GM23338 (cell line): ENCODE results near the gene MID1IP1. TPM values are rescaled to one million over a fixed set of nuclear protein-coding genes. Genes with fewer than 3 reads are reported as not detected.

Source experiments
- ATAC-seq: fragments of 200-7000 bp; cut with Tn5 transposase; 3 replicates; pipeline ENCODE4 v1.9.1; 2020
- DNase-seq: peaks from one replicate; pipeline ENCODE4 v3.0.0-alpha.2; 2015; ENCODE audit warnings: low spot score
- H2AFZ ChIP-seq: fragments of 200-600 bp; sonication (generic); 2 replicates; pipeline ENCODE4 v1.8.0; 2016; ENCODE audit warnings: antibody characterized with exemption, mild to moderate bottlenecking, moderate library complexity
- H3F3A ChIP-seq: fragments of 200-600 bp; sonication (generic); replicated peaks from 2 replicates; pipeline ENCODE4 v1.8.0; 2017; ENCODE audit warnings: antibody characterized with exemption, mixed run types, low read depth
- H3K27ac ChIP-seq: fragments of 200-600 bp; sonication (generic); 2 replicates; pipeline ENCODE4 v1.6.1; 2016; ENCODE audit warnings: low read depth
- H3K27me3 ChIP-seq: fragments of 200-600 bp; sonication (generic); 2 replicates; pipeline ENCODE4 v1.8.0; 2016; ENCODE audit warnings: mild to moderate bottlenecking, mixed run types, moderate library complexity; ENCODE audit not compliant: insufficient read depth
- H3K36me3 ChIP-seq: fragments of 200-600 bp; sonication (generic); 2 replicates; pipeline ENCODE4 v1.8.0; 2016; ENCODE audit warnings: mild to moderate bottlenecking; ENCODE audit not compliant: insufficient read depth
- H3K4me1 ChIP-seq: fragments of 200-600 bp; sonication (generic); 2 replicates; pipeline ENCODE4 v1.8.0; 2016; ENCODE audit warnings: mild to moderate bottlenecking, moderate library complexity; ENCODE audit not compliant: insufficient read depth
- H3K4me2 ChIP-seq: fragments of 200-600 bp; sonication (generic); 2 replicates; pipeline ENCODE4 v1.7.1; 2017; ENCODE audit warnings: mixed run types
- H3K4me3 ChIP-seq: fragments of 200-600 bp; sonication (generic); 2 replicates; pipeline ENCODE4 v1.6.1; 2016; ENCODE audit warnings: mixed run types
- H3K79me2 ChIP-seq: fragments of 200-600 bp; sonication (generic); replicated peaks from 2 replicates; pipeline ENCODE4 v1.8.0; 2017; ENCODE audit warnings: mild to moderate bottlenecking; ENCODE audit not compliant: insufficient read depth
- H3K9me2 ChIP-seq: fragments of 200-600 bp; sonication (generic); 2 replicates; pipeline ENCODE4 v1.8.0; 2017; ENCODE audit not compliant: insufficient read depth
- H4K20me1 ChIP-seq: fragments of 200-600 bp; sonication (generic); replicated peaks from 2 replicates; pipeline ENCODE4 v1.8.0; 2017; ENCODE audit warnings: mild to moderate bottlenecking; ENCODE audit not compliant: insufficient read depth
- H3K27ac Mint-ChIP-seq: 2 replicates; pipeline ENCODE4 v1.8.0; 2020; ENCODE audit warnings: inconsistent platforms, mild to moderate bottlenecking, moderate library complexity, mixed read lengths
- H3K27me3 Mint-ChIP-seq: 3 replicates; pipeline ENCODE4 v1.8.0; 2022; ENCODE audit warnings: low read depth, mild to moderate bottlenecking, moderate library complexity, mixed read lengths, inconsistent platforms; ENCODE audit not compliant: insufficient read depth, poor library complexity
- H3K36me3 Mint-ChIP-seq: 3 replicates; pipeline ENCODE4 v1.8.0; 2021; ENCODE audit warnings: low read depth, mild to moderate bottlenecking, inconsistent platforms, moderate library complexity, mixed read lengths
- H3K4me1 Mint-ChIP-seq: 3 replicates; pipeline ENCODE4 v1.8.0; 2020; ENCODE audit warnings: mild to moderate bottlenecking, inconsistent platforms, mixed read lengths
- H3K4me3 Mint-ChIP-seq: 3 replicates; pipeline ENCODE4 v1.8.0; 2021; ENCODE audit warnings: moderate library complexity, mild to moderate bottlenecking, inconsistent platforms, mixed read lengths
- H3K9me3 Mint-ChIP-seq: 3 replicates; pipeline ENCODE4 v1.8.0; 2020; ENCODE audit warnings: moderate library complexity, mild to moderate bottlenecking, inconsistent platforms, mixed read lengths
- CREB1 ChIP-seq: fragments of 250-450 bp; sonication (Bioruptor Pico); IDR thresholded peaks from 2 replicates; pipeline ENCODE4 v1.5.0; 2020; ENCODE audit warnings: low read depth, mild to moderate bottlenecking, moderate library complexity
- CTCF ChIP-seq, 2 experiments: fragments of 200-600 bp in 1 of 2; sonication (generic) in 1 of 2; conservative IDR thresholded peaks; 2 replicates each; pipeline versions ENCODE4 v1.5.1 to v1.6.1; 2016 to 2017; ENCODE audit warnings: antibody characterized with exemption in 2 of 2, low read depth in 2 of 2, mild to moderate bottlenecking in 2 of 2, moderate library complexity in 1 of 2
- ETS1 ChIP-seq: IDR thresholded peaks from 2 replicates; pipeline ENCODE4 v1.6.1; 2016; ENCODE audit warnings: antibody characterized with exemption
- EZH2 ChIP-seq: fragments of 200-600 bp; sonication (generic); IDR thresholded peaks from one replicate; pipeline ENCODE4 v1.8.0; 2017; ENCODE audit warnings: antibody characterized with exemption, mild to moderate bottlenecking, low read depth; ENCODE audit not compliant: unreplicated experiment
- EZH2phosphoT487 ChIP-seq: fragments of 200-600 bp; sonication (generic); IDR thresholded peaks from one replicate; pipeline ENCODE4 v1.8.1; 2018; ENCODE audit warnings: antibody characterized with exemption; ENCODE audit not compliant: unreplicated experiment
- JUNB ChIP-seq: IDR thresholded peaks from one replicate; pipeline ENCODE4 v1.6.1; 2016; ENCODE audit warnings: antibody characterized with exemption; ENCODE audit not compliant: unreplicated experiment
- NANOG ChIP-seq: IDR thresholded peaks from 2 replicates; pipeline ENCODE4 v1.6.1; 2016; ENCODE audit warnings: antibody characterized with exemption, borderline replicate concordance
- POLR2AphosphoS5 ChIP-seq: IDR thresholded peaks from 2 replicates; pipeline ENCODE4 v1.6.1; 2016; ENCODE audit warnings: antibody characterized with exemption, low read depth
- STAT1 ChIP-seq: IDR thresholded peaks from one replicate; pipeline ENCODE4 v1.6.1; 2016; ENCODE audit warnings: antibody characterized with exemption; ENCODE audit not compliant: unreplicated experiment
- ZNF114 ChIP-seq: fragments of 250-450 bp; sonication (Bioruptor Pico); IDR thresholded peaks from 2 replicates; pipeline ENCODE4 v1.5.0; 2020; ENCODE audit warnings: mild to moderate bottlenecking, moderate library complexity
- ZNF331 ChIP-seq: fragments of 250-450 bp; sonication (Bioruptor Pico); IDR thresholded peaks from 2 replicates; pipeline ENCODE4 v1.5.0; 2020; ENCODE audit warnings: low read depth, mild to moderate bottlenecking, moderate library complexity
- polyA plus RNA-seq: library from polyadenylated mRNA; unstranded; fragments of >200 nt; fragmentation: Nextera tagmentation; extraction: Ambion mirVana; gene quantifications from 2 replicates; pipeline ENCODE4 v1.2.1, GENCODE V29; 2016
- total RNA-seq: library from RNA; depleted of rRNA; stranded (reverse); fragments of >200 nt; shearing (Covaris generic); gene quantifications from 2 replicates; pipeline ENCODE4 v1.2.3, GENCODE V29; 2014
- TF ChIP-seq, protein P1 (sequence below): fragments of 250-450 bp; sonication (Bioruptor Pico); IDR thresholded peaks from 2 replicates; pipeline ENCODE4 v1.5.0; 2020; ENCODE audit warnings: mild to moderate bottlenecking, moderate library complexity
- TF ChIP-seq, protein P2 (sequence below): IDR thresholded peaks from one replicate; pipeline ENCODE4 v1.6.1; 2018; ENCODE audit warnings: antibody characterized with exemption; ENCODE audit not compliant: unreplicated experiment

MID1IP1 gene
- total and polyA plus RNA-seq, 2 experiments from 2014 or later: 26.1 to 161 TPM

- H3F3A ChIP-seq: no peaks in the 10 kb centered on the region
- peaks cover 4% of the 10 kb centered on the region for H3K4me1 ChIP-seq
- H3K36me3 ChIP-seq: no peaks in the 10 kb centered on the region
- no peaks in the 10 kb centered on the region; the same call in 2 of the 3 replicates for H3K9me3 Mint-ChIP-seq
- H3K4me3 ChIP-seq: no peak overlapping the region
- DNase-seq: no peak
- H3K4me2 ChIP-seq: no peak overlapping the region
- H3K36me3 Mint-ChIP-seq: peaks cover 5% of the 10 kb centered on the region; the same call in 1 of the 3 replicates
- TF ChIP-seq JUNB (no peak), EZH2phosphoT487 (no peak), CREB1 (no peak), POLR2AphosphoS5 (no peak), CTCF (conservative IDR thresholded peaks at IDR 0.05; ENCODE audit: low read depth in 2 of 2) (no peak), EZH2 (no peak), ZNF331 (CRISPR knock-in tag) (no peak), ZNF114 (no peak), ETS1 (no peak), NANOG (no peak), STAT1 (no peak)
- TF ChIP-seq, protein P1, sequence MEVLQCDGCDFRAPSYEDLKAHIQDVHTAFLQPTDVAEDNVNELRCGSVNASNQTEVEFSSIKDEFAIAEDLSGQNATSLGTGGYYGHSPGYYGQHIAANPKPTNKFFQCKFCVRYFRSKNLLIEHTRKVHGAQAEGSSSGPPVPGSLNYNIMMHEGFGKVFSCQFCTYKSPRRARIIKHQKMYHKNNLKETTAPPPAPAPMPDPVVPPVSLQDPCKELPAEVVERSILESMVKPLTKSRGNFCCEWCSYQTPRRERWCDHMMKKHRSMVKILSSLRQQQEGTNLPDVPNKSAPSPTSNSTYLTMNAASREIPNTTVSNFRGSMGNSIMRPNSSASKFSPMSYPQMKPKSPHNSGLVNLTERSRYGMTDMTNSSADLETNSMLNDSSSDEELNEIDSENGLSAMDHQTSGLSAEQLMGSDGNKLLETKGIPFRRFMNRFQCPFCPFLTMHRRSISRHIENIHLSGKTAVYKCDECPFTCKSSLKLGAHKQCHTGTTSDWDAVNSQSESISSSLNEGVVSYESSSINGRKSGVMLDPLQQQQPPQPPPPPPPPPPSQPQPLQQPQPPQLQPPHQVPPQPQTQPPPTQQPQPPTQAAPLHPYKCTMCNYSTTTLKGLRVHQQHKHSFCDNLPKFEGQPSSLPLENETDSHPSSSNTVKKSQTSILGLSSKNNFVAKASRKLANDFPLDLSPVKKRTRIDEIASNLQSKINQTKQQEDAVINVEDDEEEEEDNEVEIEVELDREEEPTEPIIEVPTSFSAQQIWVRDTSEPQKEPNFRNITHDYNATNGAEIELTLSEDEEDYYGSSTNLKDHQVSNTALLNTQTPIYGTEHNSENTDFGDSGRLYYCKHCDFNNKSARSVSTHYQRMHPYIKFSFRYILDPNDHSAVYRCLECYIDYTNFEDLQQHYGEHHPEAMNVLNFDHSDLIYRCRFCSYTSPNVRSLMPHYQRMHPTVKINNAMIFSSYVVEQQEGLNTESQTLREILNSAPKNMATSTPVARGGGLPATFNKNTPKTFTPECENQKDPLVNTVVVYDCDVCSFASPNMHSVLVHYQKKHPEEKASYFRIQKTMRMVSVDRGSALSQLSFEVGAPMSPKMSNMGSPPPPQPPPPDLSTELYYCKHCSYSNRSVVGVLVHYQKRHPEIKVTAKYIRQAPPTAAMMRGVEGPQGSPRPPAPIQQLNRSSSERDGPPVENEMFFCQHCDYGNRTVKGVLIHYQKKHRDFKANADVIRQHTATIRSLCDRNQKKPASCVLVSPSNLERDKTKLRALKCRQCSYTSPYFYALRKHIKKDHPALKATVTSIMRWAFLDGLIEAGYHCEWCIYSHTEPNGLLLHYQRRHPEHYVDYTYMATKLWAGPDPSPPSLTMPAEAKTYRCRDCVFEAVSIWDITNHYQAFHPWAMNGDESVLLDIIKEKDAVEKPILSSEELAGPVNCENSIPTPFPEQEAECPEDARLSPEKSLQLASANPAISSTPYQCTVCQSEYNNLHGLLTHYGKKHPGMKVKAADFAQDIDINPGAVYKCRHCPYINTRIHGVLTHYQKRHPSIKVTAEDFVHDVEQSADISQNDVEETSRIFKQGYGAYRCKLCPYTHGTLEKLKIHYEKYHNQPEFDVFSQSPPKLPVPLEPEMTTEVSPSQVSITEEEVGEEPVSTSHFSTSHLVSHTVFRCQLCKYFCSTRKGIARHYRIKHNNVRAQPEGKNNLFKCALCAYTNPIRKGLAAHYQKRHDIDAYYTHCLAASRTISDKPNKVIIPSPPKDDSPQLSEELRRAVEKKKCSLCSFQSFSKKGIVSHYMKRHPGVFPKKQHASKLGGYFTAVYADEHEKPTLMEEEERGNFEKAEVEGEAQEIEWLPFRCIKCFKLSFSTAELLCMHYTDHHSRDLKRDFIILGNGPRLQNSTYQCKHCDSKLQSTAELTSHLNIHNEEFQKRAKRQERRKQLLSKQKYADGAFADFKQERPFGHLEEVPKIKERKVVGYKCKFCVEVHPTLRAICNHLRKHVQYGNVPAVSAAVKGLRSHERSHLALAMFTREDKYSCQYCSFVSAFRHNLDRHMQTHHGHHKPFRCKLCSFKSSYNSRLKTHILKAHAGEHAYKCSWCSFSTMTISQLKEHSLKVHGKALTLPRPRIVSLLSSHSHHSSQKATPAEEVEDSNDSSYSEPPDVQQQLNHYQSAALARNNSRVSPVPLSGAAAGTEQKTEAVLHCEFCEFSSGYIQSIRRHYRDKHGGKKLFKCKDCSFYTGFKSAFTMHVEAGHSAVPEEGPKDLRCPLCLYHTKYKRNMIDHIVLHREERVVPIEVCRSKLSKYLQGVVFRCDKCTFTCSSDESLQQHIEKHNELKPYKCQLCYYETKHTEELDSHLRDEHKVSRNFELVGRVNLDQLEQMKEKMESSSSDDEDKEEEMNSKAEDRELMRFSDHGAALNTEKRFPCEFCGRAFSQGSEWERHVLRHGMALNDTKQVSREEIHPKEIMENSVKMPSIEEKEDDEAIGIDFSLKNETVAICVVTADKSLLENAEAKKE (CRISPR knock-in tag): no peak
- TF ChIP-seq, protein P2, sequence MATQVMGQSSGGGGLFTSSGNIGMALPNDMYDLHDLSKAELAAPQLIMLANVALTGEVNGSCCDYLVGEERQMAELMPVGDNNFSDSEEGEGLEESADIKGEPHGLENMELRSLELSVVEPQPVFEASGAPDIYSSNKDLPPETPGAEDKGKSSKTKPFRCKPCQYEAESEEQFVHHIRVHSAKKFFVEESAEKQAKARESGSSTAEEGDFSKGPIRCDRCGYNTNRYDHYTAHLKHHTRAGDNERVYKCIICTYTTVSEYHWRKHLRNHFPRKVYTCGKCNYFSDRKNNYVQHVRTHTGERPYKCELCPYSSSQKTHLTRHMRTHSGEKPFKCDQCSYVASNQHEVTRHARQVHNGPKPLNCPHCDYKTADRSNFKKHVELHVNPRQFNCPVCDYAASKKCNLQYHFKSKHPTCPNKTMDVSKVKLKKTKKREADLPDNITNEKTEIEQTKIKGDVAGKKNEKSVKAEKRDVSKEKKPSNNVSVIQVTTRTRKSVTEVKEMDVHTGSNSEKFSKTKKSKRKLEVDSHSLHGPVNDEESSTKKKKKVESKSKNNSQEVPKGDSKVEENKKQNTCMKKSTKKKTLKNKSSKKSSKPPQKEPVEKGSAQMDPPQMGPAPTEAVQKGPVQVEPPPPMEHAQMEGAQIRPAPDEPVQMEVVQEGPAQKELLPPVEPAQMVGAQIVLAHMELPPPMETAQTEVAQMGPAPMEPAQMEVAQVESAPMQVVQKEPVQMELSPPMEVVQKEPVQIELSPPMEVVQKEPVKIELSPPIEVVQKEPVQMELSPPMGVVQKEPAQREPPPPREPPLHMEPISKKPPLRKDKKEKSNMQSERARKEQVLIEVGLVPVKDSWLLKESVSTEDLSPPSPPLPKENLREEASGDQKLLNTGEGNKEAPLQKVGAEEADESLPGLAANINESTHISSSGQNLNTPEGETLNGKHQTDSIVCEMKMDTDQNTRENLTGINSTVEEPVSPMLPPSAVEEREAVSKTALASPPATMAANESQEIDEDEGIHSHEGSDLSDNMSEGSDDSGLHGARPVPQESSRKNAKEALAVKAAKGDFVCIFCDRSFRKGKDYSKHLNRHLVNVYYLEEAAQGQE: no peak
- no peak overlapping the region for H2AFZ ChIP-seq
- H3K27me3 ChIP-seq: no peaks in the 10 kb centered on the region
- no peak overlapping the region for H3K27ac Mint-ChIP-seq
- H3K4me3 Mint-ChIP-seq: no peak overlapping the region
- H3K27me3 Mint-ChIP-seq: no peaks in the 10 kb centered on the region
- H4K20me1 ChIP-seq: no peaks in the 10 kb centered on the region
- H3K9me2 ChIP-seq: no peaks in the 10 kb centered on the region
- peaks cover 12% of the 10 kb centered on the region for H3K4me1 Mint-ChIP-seq
- H3K27ac ChIP-seq: no peak overlapping the region
- H3K79me2 ChIP-seq: no peaks in the 10 kb centered on the region
- ATAC-seq: no peak
Measured at GRCh38 chrX:38847206-38847902, 46.1 kb downstream of the MID1IP1 start.
